Fibroblast of lung (primary cell): ENCODE results near the gene RREB1. TPM values are rescaled to one million over a fixed set of nuclear protein-coding genes. Genes with fewer than 3 reads are reported as not detected.

Experiments
- DNase-seq, 2 donors: peaks; one replicate each; pipeline versions ENCODE4 v3.0.0 to v3.0.0-alpha.2; 2010; ENCODE audit warnings: low read depth in 2 of 2
- H2AFZ ChIP-seq: 2 replicates; pipeline ENCODE4 v1.5.1; 2012; ENCODE audit warnings: low read length, control low read depth, inconsistent platforms
- H3K27ac ChIP-seq: 2 replicates; pipeline ENCODE4 v1.5.1; 2011; ENCODE audit warnings: low read length, control low read depth; ENCODE audit not compliant: insufficient read depth
- H3K27me3 ChIP-seq: 2 replicates; pipeline ENCODE4 v1.5.1; 2011; ENCODE audit warnings: mild to moderate bottlenecking, low read length; ENCODE audit not compliant: control insufficient read depth, insufficient read depth
- H3K36me3 ChIP-seq: 2 replicates; pipeline ENCODE4 v1.5.1; 2011; ENCODE audit warnings: low read length; ENCODE audit not compliant: control insufficient read depth, insufficient read depth
- H3K4me1 ChIP-seq: 2 replicates; pipeline ENCODE4 v1.5.1; 2011; ENCODE audit warnings: low read length; ENCODE audit not compliant: control insufficient read depth, insufficient read depth; ENCODE audit errors: extremely low read depth
- H3K4me2 ChIP-seq: 2 replicates; pipeline ENCODE4 v1.5.1; 2011; ENCODE audit warnings: low read length, control low read depth; ENCODE audit not compliant: insufficient read depth; ENCODE audit errors: extremely low read depth
- H3K4me3 ChIP-seq, 4 experiments: fragments of 200-600 bp in 1 of 4; sonication (generic) in 1 of 4; replicated peaks in 1 of 4; 2 replicates each; pipeline ENCODE4 v1.5.1; 2011 to 2016; ENCODE audit warnings: low read length in 4 of 4, low read depth in 3 of 4, mild to moderate bottlenecking in 3 of 4, control low read depth in 2 of 4, inconsistent platforms in 1 of 4, mixed read lengths in 1 of 4; ENCODE audit not compliant: insufficient read depth in 1 of 4; ENCODE audit errors: control extremely low read depth in 1 of 4
- H3K79me2 ChIP-seq: 2 replicates; pipeline ENCODE4 v1.5.1; 2012; ENCODE audit warnings: mild to moderate bottlenecking, low read length, inconsistent platforms; ENCODE audit not compliant: control insufficient read depth, insufficient read depth
- H3K9ac ChIP-seq: 2 replicates; pipeline ENCODE4 v1.5.1; 2011; ENCODE audit warnings: mild to moderate bottlenecking, low read length, control low read depth; ENCODE audit not compliant: insufficient read depth
- H3K9me3 ChIP-seq: 2 replicates; pipeline ENCODE4 v1.5.1; 2012; ENCODE audit warnings: low read depth, low read length; ENCODE audit not compliant: control insufficient read depth, insufficient read depth
- H4K20me1 ChIP-seq: 2 replicates; pipeline ENCODE4 v1.5.1; 2011; ENCODE audit warnings: low read length; ENCODE audit not compliant: control insufficient read depth, insufficient read depth; ENCODE audit errors: extremely low read depth
- CTCF ChIP-seq, 2 donors: IDR thresholded peaks in 1 of 2; conservative IDR thresholded peaks in 1 of 2; 1 replicate in 1 of 2; 2 replicates in 1 of 2; pipeline ENCODE4 v1.5.1; 2011 to 2012; ENCODE audit warnings: low read length in 2 of 2, control low read depth in 1 of 2, inconsistent platforms in 1 of 2, low read depth in 1 of 2, mild to moderate bottlenecking in 1 of 2
- EZH2 ChIP-seq: IDR thresholded peaks from 2 replicates; pipeline ENCODE4 v1.5.1; 2012; ENCODE audit warnings: low read length, control low read depth, mild to moderate bottlenecking; ENCODE audit errors: missing control alignments
- polyA plus RNA-seq, 2 donors: library from polyadenylated mRNA; depleted of rRNA in 1 of 2; stranded (reverse) in 1 of 2; unstranded in 1 of 2; fragments of >200 nt; gene quantifications; 2 replicates each; pipeline ENCODE4 v1.2.1, GENCODE V29; 2011 to 2012; ENCODE audit warnings: missing spikeins in 1 of 2
- total RNA-seq: library from RNA; depleted of rRNA; stranded (reverse); fragments of >200 nt; gene quantifications from 2 replicates; pipeline ENCODE4 v1.2.1, GENCODE V29; 2014

The RREB1 gene
- total and polyA plus RNA-seq, 2 donors (not counting 1 experiment from before 2014, with no cell fraction given): 2.4 to 18.8 TPM

GRCh38 chr6:7249391-7249790, 141.6 kb downstream of the RREB1 start:
- peak in 1 of 2 donors; percentile 30 for DNase-seq
- no peak overlapping the region for H3K27ac ChIP-seq
- peaks cover 2% of the 10 kb centered on the region for H3K4me1 ChIP-seq
- no peak overlapping the region for H3K9ac ChIP-seq
- no peak overlapping the region for H3K4me3 ChIP-seq
- H3K79me2 ChIP-seq: peaks cover 3% of the 10 kb centered on the region
- TF ChIP-seq EZH2 (no peak), CTCF (conservative IDR thresholded peaks at IDR 0.05 in 1 of 2, IDR thresholded peaks at IDR 0.05 in 1 of 2; ENCODE audit: low read depth in 1 of 2, low read length in 2 of 2) (no peak)
- no peak overlapping the region for H3K4me2 ChIP-seq
- H2AFZ ChIP-seq: no peak overlapping the region
- H3K9me3 ChIP-seq: no peaks in the 10 kb centered on the region
- H4K20me1 ChIP-seq: no peaks in the 10 kb centered on the region
- no peaks in the 10 kb centered on the region for H3K27me3 ChIP-seq
- peaks cover 32% of the 10 kb centered on the region for H3K36me3 ChIP-seq

- no peak for DNase-seq
- H3K4me1 ChIP-seq: peaks cover 2% of the 10 kb centered on the region
- H3K79me2 ChIP-seq: no peaks in the 10 kb centered on the region
- H3K9me3 ChIP-seq: no peaks in the 10 kb centered on the region
- no peaks in the 10 kb centered on the region for H4K20me1 ChIP-seq
- H3K4me2 ChIP-seq: no peak overlapping the region
- H3K9ac ChIP-seq: no peak overlapping the region
- H3K27me3 ChIP-seq: no peaks in the 10 kb centered on the region
- no peak overlapping the region for H3K4me3 ChIP-seq
- H2AFZ ChIP-seq: no peak overlapping the region
- TF ChIP-seq EZH2: no peak
- TF ChIP-seq CTCF (conservative IDR thresholded peaks at IDR 0.05 in 1 of 2, IDR thresholded peaks at IDR 0.05 in 1 of 2; ENCODE audit: low read depth in 1 of 2, low read length in 2 of 2): no peak
- no peak overlapping the region for H3K27ac ChIP-seq
- H3K36me3 ChIP-seq: peaks cover 32% of the 10 kb centered on the region
These were observed 142.3 kb downstream of the RREB1 start for GRCh38 chr6:7249946-7250643.

GRCh38 chr6:7250812-7251211, 143.1 kb downstream of the RREB1 start:
- H3K4me1 ChIP-seq: peaks cover 2% of the 10 kb centered on the region
- TF ChIP-seq EZH2: no peak
- no peak for TF ChIP-seq CTCF (conservative IDR thresholded peaks at IDR 0.05 in 1 of 2, IDR thresholded peaks at IDR 0.05 in 1 of 2; ENCODE audit: low read depth in 1 of 2, low read length in 2 of 2)
- no peak for DNase-seq
- H2AFZ ChIP-seq: no peak overlapping the region
- no peak overlapping the region for H3K4me3 ChIP-seq
- no peaks in the 10 kb centered on the region for H3K9me3 ChIP-seq
- no peaks in the 10 kb centered on the region for H3K27me3 ChIP-seq
- H3K4me2 ChIP-seq: no peak overlapping the region
- no peak overlapping the region for H3K9ac ChIP-seq
- no peak overlapping the region for H3K27ac ChIP-seq
- no peaks in the 10 kb centered on the region for H3K79me2 ChIP-seq
- peaks cover 32% of the 10 kb centered on the region for H3K36me3 ChIP-seq
- no peaks in the 10 kb centered on the region for H4K20me1 ChIP-seq
